Measurements from ENCODE around the gene KCNG4. TPM values are rescaled to one million over a fixed set of nuclear protein-coding genes. Genes with fewer than 3 reads are reported as not detected.

The KCNG4 gene
- total RNA-seq, 1 experiment from 2014 or later: not detected

GRCh38 chr16:84270071-84270470 lies 30.3 kb upstream of the KCNG4 start (continued):
- TF ChIP-seq EZH2phosphoT487 (IDR thresholded peaks at IDR 0.05; ENCODE audit: borderline replicate concordance): no peak
- TF ChIP-seq, protein P1, sequence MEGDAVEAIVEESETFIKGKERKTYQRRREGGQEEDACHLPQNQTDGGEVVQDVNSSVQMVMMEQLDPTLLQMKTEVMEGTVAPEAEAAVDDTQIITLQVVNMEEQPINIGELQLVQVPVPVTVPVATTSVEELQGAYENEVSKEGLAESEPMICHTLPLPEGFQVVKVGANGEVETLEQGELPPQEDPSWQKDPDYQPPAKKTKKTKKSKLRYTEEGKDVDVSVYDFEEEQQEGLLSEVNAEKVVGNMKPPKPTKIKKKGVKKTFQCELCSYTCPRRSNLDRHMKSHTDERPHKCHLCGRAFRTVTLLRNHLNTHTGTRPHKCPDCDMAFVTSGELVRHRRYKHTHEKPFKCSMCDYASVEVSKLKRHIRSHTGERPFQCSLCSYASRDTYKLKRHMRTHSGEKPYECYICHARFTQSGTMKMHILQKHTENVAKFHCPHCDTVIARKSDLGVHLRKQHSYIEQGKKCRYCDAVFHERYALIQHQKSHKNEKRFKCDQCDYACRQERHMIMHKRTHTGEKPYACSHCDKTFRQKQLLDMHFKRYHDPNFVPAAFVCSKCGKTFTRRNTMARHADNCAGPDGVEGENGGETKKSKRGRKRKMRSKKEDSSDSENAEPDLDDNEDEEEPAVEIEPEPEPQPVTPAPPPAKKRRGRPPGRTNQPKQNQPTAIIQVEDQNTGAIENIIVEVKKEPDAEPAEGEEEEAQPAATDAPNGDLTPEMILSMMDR (IDR thresholded peaks at IDR 0.05 in 2 of 3, conservative IDR thresholded peaks at IDR 0.05 in 1 of 3; ENCODE audit: borderline replicate concordance in 1 of 3, insufficient read depth in 1 of 3, low read depth in 2 of 3, low read length in 2 of 3): no peak

DNA sequence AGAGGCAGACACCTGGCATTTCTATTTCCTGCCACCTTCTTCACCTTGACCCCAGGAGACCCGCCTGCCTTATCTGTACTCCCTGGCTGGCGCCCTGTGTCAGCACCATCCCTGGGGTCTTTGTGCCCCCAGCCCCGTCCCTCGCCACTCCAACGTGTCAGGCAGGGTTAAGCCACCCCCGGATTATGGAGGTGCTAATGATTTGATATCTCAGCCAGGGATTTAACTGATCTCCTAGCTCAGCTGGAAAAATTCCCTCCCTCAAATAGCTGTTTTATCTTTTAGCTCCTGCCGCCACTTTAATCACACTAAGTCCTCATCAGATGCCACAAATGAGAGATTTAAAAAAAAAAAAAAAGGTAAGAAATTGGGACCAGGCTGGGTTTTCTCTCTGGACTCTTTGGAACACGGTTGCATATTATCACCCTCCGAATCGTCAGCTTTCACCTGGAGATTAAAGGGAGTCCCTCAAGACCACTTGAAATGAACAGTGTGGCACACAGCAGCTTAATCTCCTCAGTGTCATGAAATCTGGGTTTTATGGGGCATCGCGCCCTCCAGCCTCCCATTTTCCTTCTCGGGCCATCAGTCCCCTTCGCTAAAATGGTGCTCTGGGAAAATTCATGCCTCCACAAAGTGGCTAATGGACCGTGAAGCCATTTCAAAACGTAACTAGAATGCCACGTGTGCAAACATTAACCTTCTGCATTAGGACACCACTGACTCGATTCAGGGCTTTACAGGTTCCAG lies 28.7 kb upstream of the KCNG4 start:
- no peaks in the 10 kb centered on the region for H3K36me3 ChIP-seq (ENCODE audit: control insufficient read depth in 1 of 2, insufficient read depth in 2 of 2, low read length in 2 of 2)
- no peak for ATAC-seq
- RAD21 ChIA-PET (ENCODE audit: low non-redundant PET in 1 of 2, low total read pairs in 2 of 2, uncharacterized antibody in 2 of 2, unreplicated experiment in 2 of 2): no interaction called here

More for the DNA sequence above, 28.7 kb upstream of the KCNG4 start:
- Histone ChIP-seq H3K27ac (ENCODE audit: low read depth, low read length) (no peak overlapping the region), H3K4me1 (ENCODE audit: control insufficient read depth in 1 of 2, insufficient read depth in 2 of 2, low read length in 2 of 2) (peaks cover 0 to 5% of the 10 kb centered on the region in 2 experiments; a peak in 2 of 4 replicates), H3K4me3 (replicated peaks in 1 of 2; ENCODE audit: low read depth in 1 of 2, low read length in 2 of 2) (no peak overlapping the region), H2AFZ (ENCODE audit: low read depth, low read length, poor library complexity, severe bottlenecking) (no peak overlapping the region), H3K9ac (ENCODE audit: low read length) (no peak overlapping the region), H3K4me2 (ENCODE audit: low read length) (no peak overlapping the region), H3K79me2 (ENCODE audit: insufficient read depth, low read length) (no peaks in the 10 kb centered on the region), H3K9me3 (ENCODE audit: control insufficient read depth in 1 of 2, insufficient read depth in 1 of 2, low read depth in 1 of 2, low read length in 2 of 2) (no peaks in the 10 kb centered on the region), H3K27me3 (ENCODE audit: insufficient read depth, low read length) (peaks cover 9% of the 10 kb centered on the region; the same call in 1 of the 2 replicates), H4K20me1 (ENCODE audit: insufficient read depth) (no peaks in the 10 kb centered on the region), H3K9me2 (ENCODE audit: insufficient read depth) (peaks cover 4% of the 10 kb centered on the region; the same call in 1 of the 2 replicates)
- BruUV-seq (replicated peaks): no TSS peak
- CTCF ChIA-PET: interaction anchor here (1.5 kb wide), 1 partner anchor 9 kb away, joined by 12 read pairs; no protein-coding TSS in a partner anchor
- intact Hi-C loops (cut with micrococcal nuclease): no loop called here
- DNase-seq (ENCODE audit: low read depth, low spot score): no peak
- POLR2A ChIA-PET: no interaction called here
- TF ChIP-seq CBX3 (IDR thresholded peaks at IDR 0.05; ENCODE audit: low read depth) (no peak), YY1 (IDR thresholded peaks at IDR 0.05; ENCODE audit: extremely low read depth, insufficient replicate concordance, low read depth, low read length) (no peak), ATF3 (IDR thresholded peaks at IDR 0.05) (no peak)

All from HCT116 (cell line).